Fibroblast of skin of left quadriceps (primary cell): Measurements from ENCODE around the gene LRRC47.
"Not testable (repeated sequence)": the region's sequence is repeated elsewhere in the genome, so short reads cannot be mapped to it uniquely, and the experiment has no call there.

Experiments used
- DNase-seq, 2 experiments: peaks; one replicate each; pipeline ENCODE4 v3.0.0-alpha.2; 2013; ENCODE audit warnings: low read depth in 2 of 2

LRRC47 gene

DNA sequence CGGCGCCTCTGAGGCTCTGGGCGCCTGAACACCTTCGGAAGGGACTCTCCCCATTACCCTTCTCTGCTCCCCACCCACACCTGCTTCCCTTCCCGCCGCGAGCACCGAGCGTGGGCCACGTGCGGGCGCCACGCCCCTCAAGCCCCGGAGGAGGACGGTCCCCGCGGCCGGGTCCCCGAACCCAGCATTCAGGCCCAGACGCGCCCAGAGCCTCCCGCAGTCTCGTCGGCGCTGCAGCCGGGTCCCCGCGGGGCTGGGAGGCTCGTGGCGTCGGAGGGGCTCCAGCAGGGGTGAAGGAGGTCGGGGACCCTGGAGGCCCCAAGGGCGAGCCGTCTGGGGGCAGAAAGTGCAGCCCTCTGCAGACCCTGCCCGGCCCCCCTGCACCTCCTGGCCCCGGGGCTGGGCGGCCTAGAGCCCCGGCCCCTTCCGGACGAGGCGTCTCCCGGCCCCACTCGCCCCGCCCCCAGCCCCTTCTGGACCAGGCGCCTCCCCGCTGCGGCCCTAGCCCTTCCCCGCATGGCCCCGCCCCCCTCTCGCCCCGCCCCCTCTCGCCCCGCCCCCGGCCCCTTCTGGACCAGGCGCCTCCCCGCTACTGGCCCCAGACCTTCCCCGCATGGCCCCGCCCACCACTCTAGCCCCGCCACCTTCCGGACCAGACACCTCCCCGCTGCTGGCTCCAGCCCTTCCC lies 24.1 kb downstream of the LRRC47 start:
- peak; percentile 46 to 50 for DNase-seq

- DNase-seq: no peak
Measured at GRCh38 chr1:3771108-3772026, 24.9 kb downstream of the LRRC47 start.

GRCh38 chr1:3770047-3770765 lies 26.1 kb downstream of the LRRC47 start:
- DNase-seq: no peak

GRCh38 chr1:3768811-3769390 lies 27.4 kb downstream of the LRRC47 start:
- DNase-seq: no peak

DNA sequence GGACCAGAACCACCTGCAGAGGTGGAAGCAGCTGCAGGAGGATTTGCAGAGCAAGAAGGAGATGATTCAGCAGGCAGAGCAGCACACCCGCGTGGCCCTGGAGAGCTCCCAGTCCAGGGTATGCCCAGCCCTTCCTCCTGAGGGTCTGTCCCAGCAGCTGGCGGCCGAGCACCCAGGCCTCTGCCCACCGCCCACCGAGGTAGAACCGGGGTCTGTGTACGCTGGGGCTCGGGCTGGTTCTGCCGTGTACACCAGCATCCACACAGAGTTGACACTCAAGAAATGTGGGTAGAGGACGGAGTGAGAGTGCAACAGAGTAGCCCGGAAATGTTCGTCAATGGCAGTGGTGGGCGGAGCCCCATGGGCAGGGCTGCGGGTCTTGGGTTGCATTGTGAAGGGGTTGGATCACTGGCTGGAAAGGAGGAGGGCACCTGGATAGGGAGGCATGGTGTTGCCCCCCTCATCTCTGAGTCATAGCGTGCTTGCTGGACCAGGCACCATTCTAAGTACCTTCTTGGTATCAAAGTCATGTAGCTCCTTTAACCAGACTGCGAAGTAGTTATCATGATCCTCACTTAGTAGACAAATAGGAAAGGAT lies 28.9 kb downstream of the LRRC47 start:
- DNase-seq: no peak

GRCh38 chr1:3763351-3764125 lies 32.8 kb downstream of the LRRC47 start:
- DNase-seq: no peak

- no peak for DNase-seq
Measured at GRCh38 chr1:3762873-3763228, 33.4 kb downstream of the LRRC47 start.

DNA sequence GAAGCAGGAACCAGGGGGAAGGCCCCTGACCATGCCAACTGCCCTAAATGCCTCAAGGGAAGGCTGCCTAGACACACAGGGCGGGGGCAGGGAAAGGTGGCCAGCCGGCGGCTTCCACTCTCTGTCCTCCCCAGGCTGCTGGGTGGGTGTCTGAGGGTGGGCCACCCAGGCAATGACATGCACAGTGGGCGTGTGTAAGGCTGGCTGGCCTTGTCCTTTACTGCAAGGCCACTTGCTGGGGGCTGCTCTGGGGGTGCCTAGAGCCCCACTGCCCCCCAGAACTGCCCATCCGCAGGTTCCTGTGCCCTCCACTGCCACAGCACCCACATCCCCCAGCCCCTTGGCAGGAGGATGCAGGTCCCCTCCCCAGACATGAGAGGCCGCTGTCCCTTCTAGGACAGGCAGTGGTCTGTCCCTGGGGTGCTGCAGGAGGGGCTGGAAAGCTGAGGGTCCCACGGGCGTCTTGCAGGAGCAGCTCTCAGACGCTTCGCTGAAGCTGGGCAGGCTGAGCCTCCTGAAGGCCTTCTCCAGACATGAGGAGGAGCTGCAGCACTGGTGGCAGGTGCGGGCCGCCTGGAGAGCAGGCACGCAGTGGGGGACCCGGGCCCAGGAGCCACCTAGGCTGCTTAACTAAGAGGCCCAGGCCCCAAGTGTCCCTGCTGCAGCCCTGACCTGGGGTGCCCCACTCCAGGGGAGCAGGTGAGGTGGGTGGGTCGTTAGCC lies 34.0 kb downstream of the LRRC47 start:
- DNase-seq: no peak

GRCh38 chr1:3761296-3762010 lies 34.8 kb downstream of the LRRC47 start:
- DNase-seq: no peak

GRCh38 chr1:3759796-3760195 lies 36.5 kb downstream of the LRRC47 start:
- DNase-seq: no peak

- no peak for DNase-seq
Measured at GRCh38 chr1:3759164-3759563, 37.1 kb downstream of the LRRC47 start.

- no peak for DNase-seq
Measured at GRCh38 chr1:3756394-3756793, 39.9 kb downstream of the LRRC47 start.

- DNase-seq: no peak
Measured at GRCh38 chr1:3753656-3754454, 42.4 kb downstream of the LRRC47 start.

DNA sequence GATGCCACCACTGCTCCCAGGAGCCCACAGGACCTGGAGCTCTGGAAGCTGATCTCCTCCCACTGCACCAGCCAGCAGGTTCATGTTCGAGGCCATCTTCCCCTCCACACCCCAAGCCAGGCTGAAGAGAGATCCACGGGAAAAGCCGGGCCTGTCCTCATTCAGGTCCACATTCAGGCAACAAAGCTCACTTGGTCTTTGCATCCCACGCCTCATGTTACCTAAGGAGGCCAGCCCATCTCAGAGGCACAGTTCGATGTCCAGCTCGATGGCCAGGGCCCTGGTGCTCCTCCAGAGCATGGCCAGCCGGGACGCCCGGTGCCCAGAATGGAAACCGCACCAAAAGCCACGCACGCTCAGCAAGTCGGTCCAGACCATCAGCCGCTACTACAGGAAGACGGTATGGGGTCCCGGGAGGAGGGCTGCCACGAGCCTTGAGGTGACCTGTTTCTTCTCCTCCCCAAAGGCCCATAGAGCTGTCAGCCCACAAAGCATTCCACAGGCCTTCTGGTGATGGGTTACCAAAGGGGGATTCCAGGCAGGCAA lies 43.8 kb downstream of the LRRC47 start, which contains the start of gene CCDC27:
TSS of gene CCDC27 (plus strand) at position 51 of the 546 bp plus-strand sequence. CDS start at position 83, 32 bp downstream.
- DNase-seq: no peak

- DNase-seq: no peak
Measured at GRCh38 chr1:3750741-3751140, 45.6 kb downstream of the LRRC47 start.

DNA sequence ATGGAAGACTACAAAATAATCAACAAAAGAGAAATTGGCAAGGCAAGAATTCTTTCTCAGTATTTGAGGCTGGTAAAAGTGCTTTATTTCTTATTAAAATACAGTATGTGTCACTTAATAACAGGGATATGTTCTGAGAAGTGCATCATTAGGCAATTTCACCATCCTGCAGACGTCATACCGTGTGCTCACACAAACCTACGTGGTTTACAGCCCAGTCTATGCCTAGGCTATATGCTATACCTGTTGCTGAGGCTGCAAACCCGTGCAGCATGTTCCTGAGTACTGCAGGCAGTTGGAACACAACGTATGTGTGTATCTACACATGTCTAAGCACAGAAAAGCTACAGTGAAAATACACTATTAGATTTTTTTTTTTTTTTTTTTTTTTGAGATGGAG lies 46.8 kb downstream of the LRRC47 start:
- no peak for DNase-seq

- DNase-seq: not testable (repeated sequence)
Measured at GRCh38 chr1:3748316-3748900, 47.9 kb downstream of the LRRC47 start.

DNA sequence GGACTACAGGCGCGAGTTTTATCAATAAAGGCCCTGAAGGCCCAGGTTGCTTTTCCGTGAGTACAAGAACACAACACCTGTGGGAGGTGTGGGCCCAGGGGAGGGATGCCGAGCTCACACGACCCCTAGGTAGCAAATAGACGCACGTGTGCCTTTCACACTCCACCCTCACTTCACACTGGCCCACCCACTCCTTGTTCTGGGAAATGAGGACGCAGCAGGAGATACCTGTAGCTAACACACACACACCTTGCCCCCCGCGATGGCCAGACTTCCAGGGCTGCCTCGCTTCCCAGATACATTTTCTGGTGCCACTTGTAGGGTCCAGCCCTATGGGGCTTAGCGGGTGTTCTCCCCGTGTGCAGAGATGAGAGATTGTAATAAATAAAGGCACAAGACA lies 48.4 kb downstream of the LRRC47 start:
- DNase-seq: no peak
